OCI-LY1 (cell line): ENCODE measurements around the gene SLC28A3.

Source experiments
- H2AFZ ChIP-seq: fragments of 200-600 bp; sonication (generic), shearing (Covaris generic); 2 replicates; pipeline ENCODE4 v1.6.0; 2014; ENCODE audit warnings: antibody characterized with exemption, mild to moderate bottlenecking, low read length
- H3F3A ChIP-seq: fragments of 200-600 bp; sonication (generic), shearing (Covaris generic); 2 replicates; pipeline ENCODE4 v1.6.0; 2014; ENCODE audit warnings: mild to moderate bottlenecking, antibody characterized with exemption, low read length, moderate library complexity; ENCODE audit not compliant: insufficient read depth
- H3K27ac ChIP-seq: fragments of 200-600 bp; sonication (generic); 2 replicates; pipeline ENCODE4 v1.5.1; 2014; ENCODE audit warnings: low read length, mixed run types, mild to moderate bottlenecking, low read depth; ENCODE audit not compliant: poor library complexity, severe bottlenecking
- H3K27me3 ChIP-seq: fragments of 200-600 bp; sonication (generic); 2 replicates; pipeline ENCODE4 v1.6.0; 2014; ENCODE audit warnings: antibody characterized with exemption, mild to moderate bottlenecking, low read length, moderate library complexity; ENCODE audit not compliant: insufficient read depth
- H3K36me3 ChIP-seq: fragments of 200-600 bp; sonication (generic); 2 replicates; pipeline ENCODE4 v1.6.1; 2014; ENCODE audit warnings: mild to moderate bottlenecking, antibody characterized with exemption, low read length, moderate library complexity, mixed read lengths; ENCODE audit not compliant: insufficient read depth
- H3K4me1 ChIP-seq: fragments of 200-600 bp; sonication (generic); 2 replicates; pipeline ENCODE4 v1.5.1; 2014; ENCODE audit warnings: mild to moderate bottlenecking, low read length, moderate library complexity; ENCODE audit not compliant: insufficient read depth, severe bottlenecking
- H3K4me2 ChIP-seq: fragments of 200-600 bp; sonication (generic), shearing (Covaris generic); 2 replicates; pipeline ENCODE4 v1.6.1; 2014; ENCODE audit warnings: low read length
- H3K4me3 ChIP-seq: fragments of 200-600 bp; sonication (generic); 2 replicates; pipeline ENCODE4 v1.5.1; 2014; ENCODE audit warnings: low read length, low read depth, mild to moderate bottlenecking, mixed read lengths; ENCODE audit not compliant: poor library complexity, severe bottlenecking
- H3K79me2 ChIP-seq: fragments of 200-600 bp; shearing (Covaris generic); 2 replicates; pipeline ENCODE4 v1.6.1; 2016; ENCODE audit warnings: mixed run types, low read length, mixed read lengths; ENCODE audit not compliant: insufficient read depth
- H3K9ac ChIP-seq: fragments of 200-600 bp; sonication (generic), shearing (Covaris generic); 2 replicates; pipeline ENCODE4 v1.6.1; 2014; ENCODE audit warnings: mild to moderate bottlenecking, low read length, mixed read lengths
- H3K9me2 ChIP-seq: fragments of 200-600 bp; sonication (generic), shearing (Covaris generic); 2 replicates; pipeline ENCODE4 v1.6.1; 2014; ENCODE audit warnings: low read depth, mild to moderate bottlenecking, low read length, mixed read lengths
- H3K9me3 ChIP-seq: fragments of 200-600 bp; shearing (Covaris generic); 2 replicates; pipeline ENCODE4 v1.6.1; 2014; ENCODE audit warnings: low read length, mixed read lengths
- H4K20me1 ChIP-seq: fragments of 200-600 bp; sonication (generic), shearing (Covaris generic); 2 replicates; pipeline ENCODE4 v1.6.0; 2016; ENCODE audit warnings: mild to moderate bottlenecking, low read length; ENCODE audit not compliant: insufficient read depth
- CTCF ChIP-seq: fragments of 200-600 bp; sonication (generic), shearing (Covaris generic); IDR thresholded peaks from 2 replicates; pipeline ENCODE4 v1.5.1; 2017; ENCODE audit warnings: mild to moderate bottlenecking, antibody characterized with exemption, low read length, moderate library complexity, mixed read lengths
- EZH2 ChIP-seq: fragments of 200-600 bp; sonication (generic), shearing (Covaris generic); IDR thresholded peaks from 2 replicates; pipeline ENCODE4 v1.8.0; 2017; ENCODE audit warnings: borderline replicate concordance, mixed run types, mild to moderate bottlenecking, antibody characterized with exemption, low read length, moderate library complexity, mixed read lengths

SLC28A3 gene

DNA sequence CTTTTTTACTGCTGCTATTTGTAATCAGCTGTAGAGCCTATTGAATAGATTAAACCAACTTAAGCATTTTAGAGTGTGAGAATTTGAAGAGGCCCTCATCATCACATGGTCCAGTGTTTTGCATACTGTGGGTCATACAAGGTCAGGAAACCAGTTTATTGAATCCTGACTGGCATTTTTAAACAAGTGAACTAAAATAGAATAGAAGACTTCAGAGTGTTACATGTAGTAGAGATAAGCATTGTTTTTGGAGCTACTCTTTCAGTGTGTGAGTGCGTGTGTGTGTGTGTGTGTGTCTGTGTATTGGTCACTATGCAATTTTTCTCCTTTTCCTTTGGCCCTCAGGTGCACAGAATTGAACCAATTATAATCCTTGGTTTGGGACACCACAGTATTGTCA, 114.4 kb downstream of the SLC28A3 start:
- H3K4me1 ChIP-seq, result no peaks in the 10 kb centered on the region
- H3K27ac ChIP-seq, result no peak overlapping the region
- no peaks in the 10 kb centered on the region for H3K9me3 ChIP-seq
- no peaks in the 10 kb centered on the region for H3K27me3 ChIP-seq
- H3K9ac ChIP-seq, result no peak overlapping the region
- no peaks in the 10 kb centered on the region for H4K20me1 ChIP-seq
- H3K79me2 ChIP-seq, result no peaks in the 10 kb centered on the region
- no peak overlapping the region for H2AFZ ChIP-seq
- no peak overlapping the region for H3K4me3 ChIP-seq
- H3K36me3 ChIP-seq, result no peaks in the 10 kb centered on the region
- TF ChIP-seq EZH2, result no peak
- TF ChIP-seq CTCF, result no peak
- no peaks in the 10 kb centered on the region for H3F3A ChIP-seq
- no peaks in the 10 kb centered on the region for H3K9me2 ChIP-seq
- H3K4me2 ChIP-seq, result no peak overlapping the region
